ENCODE measurements around the gene MIAT. TPM values are rescaled to one million over a fixed set of nuclear protein-coding genes. Genes with fewer than 3 reads are reported as not detected.
"Not testable (repeated sequence)": the region's sequence is repeated elsewhere in the genome, so short reads cannot be mapped to it uniquely, and the experiment has no call there.

The MIAT gene
- total RNA-seq, 2 donors from 2014 or later: 1.2 to 4.4 TPM

DNA sequence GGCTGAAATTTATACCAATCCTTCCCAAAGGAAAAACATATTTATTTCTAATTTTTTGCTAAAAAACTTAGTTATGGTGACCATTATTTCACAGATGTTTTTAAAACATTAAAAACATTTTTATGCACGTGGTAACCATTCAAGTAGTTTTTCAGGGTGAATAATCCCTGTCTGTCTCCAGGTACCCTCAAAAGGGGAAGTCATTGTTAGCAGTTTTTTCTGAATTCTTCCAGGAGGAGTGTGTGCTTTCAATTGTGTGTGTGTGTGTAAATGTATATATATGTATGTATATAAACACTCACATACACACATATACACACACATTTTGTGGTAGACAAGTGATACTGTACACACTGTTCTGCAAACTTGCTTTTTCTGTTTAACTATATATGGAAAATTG, 43.9 kb downstream of the MIAT start:
- Histone ChIP-seq H3K36me3 (ENCODE audit: control insufficient read depth, insufficient read depth, low read length) (no peaks in the 10 kb centered on the region), H3K27ac (ENCODE audit: low read depth, low read length) (no peak overlapping the region), H3K27me3 (ENCODE audit: control insufficient read depth, insufficient read depth, low read length, poor library complexity, severe bottlenecking) (no peaks in the 10 kb centered on the region), H3K9ac (ENCODE audit: extremely low read depth, low read length, poor library complexity, severe bottlenecking) (no peak overlapping the region), H3K4me3 (ENCODE audit: low read length) (no peak overlapping the region), H3K9me3 (ENCODE audit: control insufficient read depth, low read length) (peaks cover 34% of the 10 kb centered on the region), H3K4me1 (ENCODE audit: control insufficient read depth, insufficient read depth, low read length) (no peaks in the 10 kb centered on the region)
- Mint-ChIP-seq H3K4me1 (no peaks in the 10 kb centered on the region), H3K4me3 (no peak overlapping the region), H3K27me3 (ENCODE audit: insufficient read depth) (no peaks in the 10 kb centered on the region), H3K27ac (no peak overlapping the region), H3K9me3 (peaks cover 34% of the 10 kb centered on the region), H3K36me3 (ENCODE audit: low read depth) (peaks cover 44% of the 10 kb centered on the region)
- WGBS, 2 experiments (ENCODE audit: insufficient coverage in 1 of 2, insufficient read length in 1 of 2): 92% methylated on average over 1 of the region's 1 CpG; no CpG with 5 or more reads in 1 of the 2 experiments
- no peak for DNase-seq
- TF ChIP-seq, protein P1, sequence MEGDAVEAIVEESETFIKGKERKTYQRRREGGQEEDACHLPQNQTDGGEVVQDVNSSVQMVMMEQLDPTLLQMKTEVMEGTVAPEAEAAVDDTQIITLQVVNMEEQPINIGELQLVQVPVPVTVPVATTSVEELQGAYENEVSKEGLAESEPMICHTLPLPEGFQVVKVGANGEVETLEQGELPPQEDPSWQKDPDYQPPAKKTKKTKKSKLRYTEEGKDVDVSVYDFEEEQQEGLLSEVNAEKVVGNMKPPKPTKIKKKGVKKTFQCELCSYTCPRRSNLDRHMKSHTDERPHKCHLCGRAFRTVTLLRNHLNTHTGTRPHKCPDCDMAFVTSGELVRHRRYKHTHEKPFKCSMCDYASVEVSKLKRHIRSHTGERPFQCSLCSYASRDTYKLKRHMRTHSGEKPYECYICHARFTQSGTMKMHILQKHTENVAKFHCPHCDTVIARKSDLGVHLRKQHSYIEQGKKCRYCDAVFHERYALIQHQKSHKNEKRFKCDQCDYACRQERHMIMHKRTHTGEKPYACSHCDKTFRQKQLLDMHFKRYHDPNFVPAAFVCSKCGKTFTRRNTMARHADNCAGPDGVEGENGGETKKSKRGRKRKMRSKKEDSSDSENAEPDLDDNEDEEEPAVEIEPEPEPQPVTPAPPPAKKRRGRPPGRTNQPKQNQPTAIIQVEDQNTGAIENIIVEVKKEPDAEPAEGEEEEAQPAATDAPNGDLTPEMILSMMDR (conservative IDR thresholded peaks at IDR 0.05): no peak

DNA sequence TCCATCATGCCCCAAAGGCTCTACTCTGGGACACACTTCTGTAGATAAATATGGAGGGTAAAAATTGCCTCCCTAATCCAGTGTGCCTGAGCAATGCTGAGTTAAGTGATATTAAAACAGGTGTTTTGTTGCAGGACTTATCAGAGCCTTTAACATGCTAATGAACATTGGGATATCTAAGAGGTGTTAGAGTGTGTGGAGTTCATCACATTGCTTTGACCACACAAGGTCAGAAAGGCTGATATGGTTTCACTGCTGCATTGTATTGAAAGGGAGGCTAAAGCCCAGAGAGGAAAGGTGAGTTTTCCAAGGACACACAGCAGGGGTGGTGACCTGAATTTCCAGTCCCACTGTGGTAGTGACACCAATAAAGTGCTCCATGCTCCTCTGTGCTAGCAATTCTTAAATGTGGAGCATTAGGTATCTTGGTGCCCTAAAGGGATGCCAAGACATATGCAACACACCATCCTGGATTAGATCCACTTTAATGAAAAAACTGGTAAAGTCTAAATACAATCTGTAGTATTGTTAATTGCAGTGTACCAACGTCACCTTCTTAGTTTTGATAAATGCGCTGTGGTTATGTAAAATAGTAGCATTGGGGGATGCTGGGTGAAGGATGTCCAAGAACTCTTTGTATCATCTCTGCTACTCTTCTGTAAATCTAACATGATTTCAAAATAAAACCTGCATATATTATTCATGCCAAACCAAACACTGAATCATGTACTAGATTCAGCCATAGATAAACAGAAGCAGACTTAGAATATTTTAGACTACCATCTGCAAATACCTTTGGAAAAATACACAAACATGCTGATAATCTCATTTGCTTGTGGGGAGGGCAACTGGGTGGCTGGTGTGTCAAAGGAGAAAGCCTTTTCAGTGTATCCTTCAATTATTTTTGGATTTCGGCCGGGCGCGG, 45.8 kb downstream of the MIAT start:
- Histone ChIP-seq H3K27ac (ENCODE audit: low read depth, low read length) (no peak overlapping the region), H3K9ac (ENCODE audit: extremely low read depth, low read length, poor library complexity, severe bottlenecking) (no peak overlapping the region), H3K36me3 (ENCODE audit: control insufficient read depth, insufficient read depth, low read length) (peaks cover 4% of the 10 kb centered on the region), H3K4me1 (ENCODE audit: control insufficient read depth, insufficient read depth, low read length) (no peaks in the 10 kb centered on the region), H3K27me3 (ENCODE audit: control insufficient read depth, insufficient read depth, low read length, poor library complexity, severe bottlenecking) (no peaks in the 10 kb centered on the region), H3K9me3 (ENCODE audit: control insufficient read depth, low read length) (peaks cover 50% of the 10 kb centered on the region), H3K4me3 (ENCODE audit: low read length) (no peak overlapping the region)
- TF ChIP-seq, protein P1 (conservative IDR thresholded peaks at IDR 0.05): no peak
- H3K27me3 Mint-ChIP-seq (ENCODE audit: insufficient read depth): no peaks in the 10 kb centered on the region
- H3K9me3 Mint-ChIP-seq: peaks cover 47% of the 10 kb centered on the region
- H3K4me3 Mint-ChIP-seq: no peak overlapping the region
- peaks cover 52% of the 10 kb centered on the region for H3K36me3 Mint-ChIP-seq (ENCODE audit: low read depth)
- no peak for DNase-seq
- no peaks in the 10 kb centered on the region for H3K4me1 Mint-ChIP-seq
- WGBS, 2 experiments (ENCODE audit: insufficient coverage in 1 of 2, insufficient read length in 1 of 2): 93 to 100% methylated on average over 5 to 6 of the region's 6 CpGs
- no peak overlapping the region for H3K27ac Mint-ChIP-seq

DNA sequence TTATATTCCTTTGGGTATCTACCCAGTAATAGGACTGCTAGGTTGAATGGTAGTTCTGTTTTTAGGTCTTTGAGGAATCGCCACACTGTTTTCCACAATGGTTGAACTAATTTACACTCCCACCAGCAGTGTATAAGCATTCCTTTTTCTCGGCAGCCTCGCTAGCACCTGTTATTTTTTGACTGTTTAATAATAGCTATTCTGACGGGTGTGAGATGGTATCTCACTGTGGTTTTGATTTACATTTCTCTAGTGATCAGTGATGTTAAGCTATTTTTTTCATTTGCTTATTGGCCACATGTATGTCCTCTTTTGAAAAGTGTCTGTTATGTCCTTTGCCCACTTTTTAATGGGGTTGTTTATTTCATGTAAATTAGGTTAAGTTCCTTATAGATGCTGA, 48.0 kb downstream of the MIAT start:
- H3K4me1 ChIP-seq (ENCODE audit: control insufficient read depth, insufficient read depth, low read length); H3K27me3 ChIP-seq (ENCODE audit: control insufficient read depth, insufficient read depth, low read length, poor library complexity, severe bottlenecking); H3K27ac ChIP-seq (ENCODE audit: low read depth, low read length); DNase-seq; H3K27ac Mint-ChIP-seq; H3K36me3 ChIP-seq (ENCODE audit: control insufficient read depth, insufficient read depth, low read length); H3K27me3 Mint-ChIP-seq (ENCODE audit: insufficient read depth); H3K4me3 Mint-ChIP-seq; H3K4me3 ChIP-seq (ENCODE audit: low read length); H3K4me1 Mint-ChIP-seq; H3K9ac ChIP-seq (ENCODE audit: extremely low read depth, low read length, poor library complexity, severe bottlenecking): not testable (repeated sequence)
- Mint-ChIP-seq H3K36me3 (ENCODE audit: low read depth) (peaks cover 40% of the 10 kb centered on the region), H3K9me3 (peaks cover 26% of the 10 kb centered on the region)
- H3K9me3 ChIP-seq (ENCODE audit: control insufficient read depth, low read length): peaks cover 28% of the 10 kb centered on the region
- 90 to 91% methylated on average over 4 of the region's 4 CpGs for WGBS, 2 experiments (ENCODE audit: insufficient coverage in 1 of 2, insufficient read length in 1 of 2)
